G401.6 (cell line): Measurements from ENCODE around the gene FTCD.
A peak's percentile ranks its signal among the peaks of the same experiment; 100 is the strongest.
"Not testable (repeated sequence)": the region's sequence is repeated elsewhere in the genome, so short reads cannot be mapped to it uniquely, and the experiment has no call there.

ENCODE experiments used
- FAIRE-seq: peaks from 2 replicates; lab custom pipeline; 2012; peaks lifted over from hg19 to GRCh38; lab: Jason Lieb, UNC

The FTCD gene

DNA sequence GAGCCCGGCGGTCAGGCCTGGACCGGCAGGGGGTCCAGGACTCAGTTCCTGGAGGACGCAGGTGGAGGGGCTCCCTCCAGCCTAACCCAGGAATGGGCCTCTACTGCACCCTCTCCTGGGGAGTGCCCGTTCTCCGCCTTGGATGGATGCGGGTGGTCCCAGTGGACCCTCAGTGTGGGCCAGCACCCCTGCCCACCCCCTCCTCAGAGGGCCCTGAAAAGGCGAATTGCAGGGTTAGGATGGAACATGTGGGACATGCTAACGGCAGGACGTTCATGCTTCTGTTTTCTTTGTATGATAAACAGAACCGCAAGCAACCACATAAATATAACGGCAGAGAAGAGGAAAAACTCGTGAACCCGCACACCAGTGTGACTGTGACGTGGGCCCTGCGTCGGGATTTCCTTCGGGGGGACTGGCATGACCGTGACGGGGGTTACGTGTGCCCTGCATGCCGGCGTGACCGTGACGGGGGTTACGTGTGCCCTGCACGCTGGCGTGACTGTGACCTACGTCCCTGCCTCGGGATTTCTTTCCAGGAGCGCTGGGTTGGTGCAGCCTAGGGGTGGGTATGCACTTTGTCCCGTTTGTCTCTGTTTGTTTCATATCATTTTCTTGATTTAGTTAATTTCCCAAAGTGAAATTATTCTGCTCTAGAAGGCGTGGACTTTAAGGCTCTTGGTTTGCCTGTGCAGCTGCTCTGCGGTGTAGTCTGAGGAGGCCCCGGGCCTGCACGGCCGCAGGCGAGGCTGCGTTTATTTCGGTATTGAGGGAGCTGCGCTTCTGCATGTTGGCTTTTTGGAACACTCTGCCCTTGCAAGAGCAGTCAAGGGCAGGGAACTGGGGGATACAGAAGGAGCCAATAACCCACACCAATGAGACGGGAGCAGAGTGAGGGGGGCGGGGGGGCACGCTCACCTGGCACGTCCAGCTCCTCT, 3.1 kb downstream of the FTCD start:
- no peak for FAIRE-seq

- FAIRE-seq, result no peak
These were observed 4.0 kb downstream of the FTCD start for GRCh38 chr21:46151261-46151988.

DNA sequence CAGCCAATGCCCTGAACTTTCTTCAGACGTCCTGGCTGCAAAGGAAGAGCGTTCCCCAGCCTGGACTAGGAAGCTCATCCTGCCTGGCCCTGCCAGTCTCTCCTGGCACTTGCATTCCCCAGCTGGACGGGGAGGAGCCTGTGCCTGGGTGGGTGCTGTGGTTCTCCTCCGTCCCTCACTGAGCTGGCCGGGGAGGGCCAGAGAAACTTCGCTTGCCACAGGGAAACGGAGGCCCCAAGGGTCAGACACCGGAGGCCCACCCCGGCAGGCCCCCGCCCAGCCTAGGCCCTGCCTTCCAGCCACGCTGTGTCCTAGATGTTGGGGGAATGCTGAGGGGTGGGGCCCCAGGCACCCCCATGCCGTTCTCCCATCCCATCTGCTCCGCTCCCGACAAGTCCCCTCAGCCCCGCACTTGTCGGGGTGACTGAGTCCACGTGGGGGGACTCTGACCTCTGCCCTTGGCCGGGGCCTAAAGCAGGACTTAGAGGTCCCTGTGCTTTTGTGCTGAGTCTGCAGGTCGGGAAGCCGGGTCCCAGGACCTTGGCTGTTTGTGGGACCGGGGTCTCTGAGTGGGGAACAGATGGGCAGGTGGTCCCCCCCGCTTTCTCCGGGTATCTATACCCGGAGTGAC, 4.8 kb downstream of the FTCD start:
- FAIRE-seq, result no peak

DNA sequence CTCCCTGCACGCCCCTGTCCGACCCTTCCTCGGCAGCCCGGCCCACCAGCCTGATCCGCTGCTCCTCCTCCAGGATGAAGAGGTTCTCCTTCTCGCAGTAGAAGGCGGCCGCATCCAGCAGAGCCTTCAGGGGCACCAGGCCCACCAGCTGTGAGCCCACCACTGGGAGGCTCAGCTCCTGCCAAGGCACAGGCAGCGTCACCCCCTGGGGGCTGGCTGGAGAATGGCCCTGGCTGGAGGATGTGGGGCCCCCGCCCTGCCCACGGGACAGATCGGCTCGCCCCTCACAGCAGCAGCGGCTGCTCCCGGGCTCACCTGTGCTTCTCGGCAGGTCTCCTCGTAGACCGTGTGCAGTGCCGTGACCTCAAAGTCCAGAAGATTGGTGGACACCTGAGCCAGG, 5.3 kb downstream of the FTCD start:
- no peak for FAIRE-seq

DNA sequence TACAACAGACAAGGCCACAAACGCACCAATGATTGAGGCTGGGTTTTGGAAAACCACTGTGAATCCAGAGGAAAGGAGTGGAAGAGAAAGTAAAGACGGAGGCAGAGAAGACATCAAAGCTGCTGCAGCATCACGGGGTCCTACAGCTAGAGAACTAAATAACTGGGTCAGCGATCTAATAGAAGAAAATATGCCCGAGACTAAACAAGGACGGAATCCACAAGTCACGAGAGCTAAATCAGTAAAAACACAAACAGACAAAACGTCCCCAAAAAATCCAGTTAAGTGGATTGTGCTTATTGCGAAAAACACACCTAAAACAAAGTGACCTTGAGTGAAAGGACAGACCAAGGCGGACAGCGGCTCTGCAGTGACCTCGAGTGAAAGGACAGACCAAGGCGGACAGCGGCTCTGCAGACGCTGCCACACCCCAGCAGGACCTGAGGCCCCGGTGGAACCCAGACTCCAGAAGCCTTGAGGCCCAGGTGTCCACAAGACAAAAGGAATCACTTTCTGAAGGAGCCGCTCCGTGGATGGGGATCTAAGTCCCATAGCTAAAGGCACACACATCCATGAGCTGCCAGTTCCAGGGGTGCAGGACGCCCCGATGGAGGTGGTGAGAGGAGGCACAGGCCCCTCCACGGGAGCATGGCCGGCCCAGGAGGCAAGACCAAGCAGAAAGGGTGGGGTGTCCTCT, 6.0 kb downstream of the FTCD start:
- FAIRE-seq, result no peak

- FAIRE-seq, result no peak
These were observed 7.3 kb downstream of the FTCD start for GRCh38 chr21:46148106-46148505.

DNA sequence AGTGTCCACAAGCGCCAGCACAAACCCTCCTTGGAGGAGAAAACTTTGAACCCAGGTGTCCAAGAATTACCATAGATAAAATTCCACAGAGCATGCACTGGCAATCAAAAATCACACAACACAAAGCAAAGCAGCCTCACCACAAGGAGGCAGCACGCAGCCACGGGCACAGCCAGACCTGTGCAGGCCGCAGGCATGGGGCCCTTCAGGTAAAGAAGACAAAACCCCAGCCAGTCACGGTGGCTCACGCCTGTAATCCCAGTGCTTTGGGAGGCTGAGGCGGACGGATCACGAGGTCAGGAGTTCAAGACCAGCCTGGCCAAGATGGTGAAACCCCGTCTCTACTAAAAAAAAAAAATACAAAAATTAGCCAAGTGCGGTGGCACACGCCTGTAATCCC, 8.0 kb downstream of the FTCD start:
- peak; percentile 41 for FAIRE-seq

DNA sequence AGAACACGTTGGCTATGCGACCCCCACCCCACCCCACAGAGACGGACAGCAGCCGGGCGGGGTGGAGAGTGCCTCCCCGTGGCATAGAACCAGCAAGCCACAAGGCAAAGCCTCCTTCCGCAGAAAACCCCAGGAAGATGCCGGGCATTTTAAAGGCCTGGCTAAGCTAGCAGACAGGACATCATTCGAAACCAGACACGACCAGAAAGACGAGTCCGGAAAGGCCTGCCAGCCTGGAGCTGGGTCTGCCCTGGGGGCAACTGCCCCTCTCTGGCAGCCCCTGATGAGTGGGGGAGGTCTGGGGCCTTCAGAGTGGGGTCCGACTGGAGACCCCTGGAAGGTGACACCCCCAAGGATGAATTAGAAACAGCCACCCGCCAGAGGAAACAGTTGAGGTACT, 8.5 kb downstream of the FTCD start:
- no peak for FAIRE-seq

DNA sequence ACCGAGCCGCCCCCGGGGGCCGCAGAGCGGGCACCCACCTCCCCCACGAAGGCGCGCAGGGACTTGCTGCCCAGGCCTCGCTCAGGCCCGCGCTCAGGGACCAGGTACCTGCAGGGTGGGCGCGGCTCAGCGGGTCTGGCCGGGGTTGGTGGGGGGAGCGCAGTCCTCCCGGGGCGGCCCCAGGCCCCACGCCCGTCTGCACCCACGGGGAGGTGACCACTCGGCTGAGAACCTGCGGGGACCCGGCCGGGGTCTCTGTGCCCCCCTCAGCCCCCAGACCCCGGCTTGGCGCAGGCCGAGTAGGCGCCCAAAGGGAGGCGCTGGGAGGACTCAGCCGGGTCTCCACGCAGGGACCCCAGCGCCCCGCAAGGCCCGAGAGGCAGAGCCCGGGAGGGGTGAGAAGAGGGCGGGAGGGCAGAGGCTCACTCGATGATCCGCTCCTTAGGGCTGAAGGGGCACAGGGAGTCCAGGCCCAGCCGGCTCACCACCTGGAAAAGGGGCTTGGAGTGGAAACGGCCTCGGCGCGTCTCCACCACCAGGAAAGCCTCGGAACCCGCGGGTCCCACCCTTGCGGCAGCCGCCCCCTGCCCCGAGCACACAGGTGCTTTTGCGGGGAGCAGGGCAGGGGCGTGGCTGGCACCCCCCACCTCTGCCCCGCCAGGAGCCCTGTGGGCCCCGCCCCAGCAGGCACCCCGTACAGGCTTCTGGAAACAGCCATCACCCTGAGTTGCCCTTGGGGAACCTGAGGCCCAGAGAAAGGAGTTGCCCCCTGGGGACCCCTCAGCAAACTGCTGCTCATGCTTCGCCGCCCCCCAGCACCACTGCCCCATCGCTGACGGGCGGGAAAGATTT, 9.3 kb downstream of the FTCD start:
- no peak for FAIRE-seq

- FAIRE-seq, result no peak
These were observed 10.1 kb downstream of the FTCD start for GRCh38 chr21:46145159-46145839.

DNA sequence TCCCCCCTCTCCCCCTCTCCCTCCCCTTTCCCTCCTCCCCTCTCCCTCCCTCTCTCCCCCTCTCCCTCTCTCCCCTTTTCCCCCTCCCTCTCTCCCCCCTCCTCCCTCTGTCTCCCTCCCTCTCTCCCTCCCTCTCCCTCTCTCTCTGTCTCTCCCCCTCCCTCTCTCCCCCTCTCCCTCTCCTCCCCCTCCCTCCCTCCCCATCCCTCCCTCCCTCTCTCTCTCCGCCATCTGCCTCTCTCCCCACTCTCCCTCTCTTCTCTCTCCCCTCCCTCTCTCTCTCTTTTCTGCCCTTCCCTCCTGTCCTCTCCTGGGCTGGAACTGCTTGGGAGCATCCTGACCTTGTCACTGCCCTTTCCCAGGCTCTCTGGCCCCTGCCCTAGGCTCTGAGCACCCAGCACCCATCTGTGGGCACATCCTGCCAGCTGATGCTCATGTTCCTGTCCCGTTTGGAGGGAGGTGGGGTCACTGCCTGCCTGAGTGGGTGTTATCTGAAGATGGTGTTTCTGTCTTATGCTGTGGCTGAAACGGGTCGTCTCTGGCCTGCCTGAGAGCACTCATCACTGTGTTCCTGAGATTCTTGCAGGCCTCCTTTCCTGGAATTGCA, 10.8 kb downstream of the FTCD start:
- no peak for FAIRE-seq

DNA sequence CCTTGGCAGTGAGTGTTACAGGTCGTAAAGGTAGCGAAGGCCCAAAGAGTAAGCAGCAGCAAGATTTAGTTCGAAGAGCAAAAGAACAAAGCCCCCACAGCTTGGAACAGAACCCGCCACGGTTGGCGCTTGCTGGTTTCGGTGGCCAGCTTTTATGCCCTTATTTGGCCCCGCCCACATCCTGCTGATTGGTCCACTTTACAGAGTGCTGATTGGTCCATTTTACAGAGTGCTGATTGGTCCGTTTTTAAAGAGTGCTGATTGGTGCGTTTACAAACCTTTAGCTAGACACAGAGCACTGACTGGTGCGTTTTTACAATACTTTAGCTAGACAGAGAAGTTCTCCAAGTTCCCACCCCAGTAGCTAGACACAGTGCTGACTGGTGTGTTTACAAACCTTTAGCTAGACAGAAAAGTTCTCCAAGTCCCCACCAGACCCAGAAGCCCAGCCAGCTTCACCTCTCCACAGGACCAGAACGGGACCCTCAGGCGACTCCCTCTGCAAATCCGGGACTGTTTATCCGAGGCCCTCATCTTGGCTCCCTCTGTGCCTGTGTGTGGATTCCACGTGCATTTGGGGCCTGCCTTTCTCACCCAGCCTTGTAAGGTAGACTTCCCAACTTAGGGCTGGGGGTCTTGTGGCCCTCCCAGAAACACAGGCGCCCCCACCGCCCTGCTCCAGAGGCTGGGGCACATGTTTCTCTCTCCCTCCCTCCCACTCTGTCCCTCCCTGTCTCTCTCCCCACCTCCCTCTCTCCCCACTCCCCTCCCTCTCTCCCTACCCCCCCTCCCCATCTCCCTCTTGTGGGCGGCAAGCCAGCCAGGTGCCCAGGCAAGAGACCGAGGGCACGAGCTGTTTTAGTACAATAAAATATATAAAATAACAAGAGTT, 12.6 kb downstream of the FTCD start:
- no peak for FAIRE-seq

DNA sequence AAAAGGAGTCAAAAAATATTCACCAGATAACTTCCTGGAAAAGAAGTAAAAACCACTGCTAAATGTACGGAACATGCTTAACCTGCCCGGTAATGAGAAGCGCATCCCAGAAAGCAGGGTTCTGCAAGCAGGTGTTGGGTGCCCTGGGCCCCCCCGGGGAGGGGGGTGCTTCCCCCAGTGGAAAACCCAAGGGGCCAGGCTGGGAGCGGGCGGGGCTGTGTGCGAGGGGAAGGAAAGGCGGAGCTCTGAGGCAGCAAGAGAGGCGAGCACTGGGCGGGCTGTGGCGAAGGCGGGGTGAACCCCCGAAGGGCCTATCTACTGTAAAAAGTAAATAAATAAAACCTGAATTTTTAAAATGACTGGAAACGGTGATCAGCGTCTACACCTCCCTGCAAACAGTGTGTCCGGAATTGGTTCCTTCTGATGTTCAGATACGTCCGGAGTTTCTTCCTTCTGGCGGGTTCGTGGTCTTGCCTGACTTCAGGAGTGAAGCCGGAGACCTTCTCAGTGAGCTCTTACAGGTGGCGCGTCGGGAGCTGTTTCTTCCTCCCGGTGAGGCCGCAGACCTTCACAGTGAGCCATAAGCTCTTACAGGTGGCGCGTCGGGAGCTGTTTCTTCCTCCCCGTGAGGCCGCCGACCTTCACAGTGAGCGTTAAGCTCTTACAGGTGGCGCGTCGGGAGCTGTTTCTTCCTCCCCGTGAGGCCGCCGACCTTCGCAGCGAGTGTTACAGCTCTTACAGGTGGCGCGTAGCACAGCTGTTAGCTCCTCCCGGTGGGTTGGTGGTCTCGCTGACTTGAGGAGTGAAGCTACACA, 13.4 kb downstream of the FTCD start:
- FAIRE-seq, result no peak

DNA sequence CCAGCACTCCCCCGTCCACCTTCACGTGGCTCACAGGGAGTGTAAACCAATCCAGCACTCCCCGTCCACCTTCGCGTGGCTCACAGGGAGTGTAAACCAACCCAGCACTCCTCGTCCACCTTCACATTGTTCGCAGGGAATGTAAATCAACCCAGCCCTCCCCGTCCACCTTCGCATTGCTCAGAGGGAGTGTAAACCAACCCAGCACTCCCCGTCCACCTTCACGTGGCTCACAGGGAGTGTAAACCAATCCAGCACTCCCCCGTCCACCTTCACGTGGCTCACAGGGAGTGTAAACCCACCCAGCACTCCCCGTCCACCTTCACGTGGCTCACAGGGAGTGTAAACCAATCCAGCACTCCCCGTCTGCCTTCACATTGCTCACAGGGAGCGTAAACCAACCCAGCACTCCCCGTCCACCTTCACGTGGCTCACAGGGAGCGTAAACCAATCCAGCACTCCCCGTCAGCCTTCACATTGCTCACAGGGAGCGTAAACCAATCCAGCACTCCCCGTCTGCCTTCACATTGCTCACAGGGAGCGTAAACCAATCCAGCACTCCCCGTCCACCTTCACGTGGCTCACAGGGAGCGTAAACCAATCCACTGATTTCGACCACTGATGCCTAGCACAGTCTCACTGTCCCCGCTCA, 14.9 kb downstream of the FTCD start:
- not testable (repeated sequence) for FAIRE-seq

DNA sequence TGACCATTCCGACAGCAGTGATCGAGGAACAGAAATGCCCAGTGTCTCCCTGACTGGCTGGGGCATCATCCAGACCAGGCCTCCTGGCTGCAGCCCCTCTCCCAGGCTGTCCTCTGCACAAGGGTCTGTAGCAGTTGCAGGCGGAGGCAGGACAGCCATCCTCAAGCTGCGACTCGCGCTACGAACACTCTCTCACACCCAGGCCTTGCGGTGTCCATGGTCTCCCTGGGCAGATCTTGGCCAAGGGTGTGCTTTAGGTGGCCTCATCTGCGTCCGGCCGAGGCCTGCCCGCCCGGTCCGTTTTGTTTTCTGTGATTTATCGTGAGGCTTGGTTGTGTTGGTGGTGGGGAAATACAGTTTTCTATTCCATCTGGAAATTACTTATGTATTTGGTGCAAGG, 15.7 kb downstream of the FTCD start:
- no peak for FAIRE-seq

DNA sequence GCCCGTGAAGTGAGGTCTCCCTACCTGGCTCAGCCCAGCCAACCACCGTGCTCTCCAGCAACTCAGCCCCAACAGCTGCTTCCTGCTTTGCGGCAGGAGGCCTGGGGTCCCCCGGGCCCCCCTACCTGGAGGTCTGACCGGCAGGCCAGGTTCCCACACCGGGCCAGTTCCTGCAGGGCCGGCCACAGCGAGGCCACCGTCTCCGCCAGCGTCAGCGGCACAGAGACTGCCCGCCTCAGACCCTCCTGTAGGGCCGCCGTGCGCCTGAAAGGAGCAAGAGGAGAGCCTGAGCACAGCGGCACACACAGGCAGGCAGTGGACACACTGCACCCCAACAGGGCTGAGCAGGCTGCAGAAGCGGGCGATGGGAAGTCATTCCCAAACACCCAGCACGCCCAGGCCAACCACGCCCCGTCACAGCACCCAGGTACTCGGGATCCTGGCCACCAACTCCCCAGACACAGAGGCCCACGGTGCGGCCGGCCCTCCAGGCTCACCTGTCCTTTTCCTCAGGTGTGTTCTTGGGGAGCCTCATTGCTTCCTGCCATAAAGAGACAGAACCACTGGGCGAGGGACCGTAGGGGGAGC, 16.9 kb downstream of the FTCD start:
- no peak for FAIRE-seq

DNA sequence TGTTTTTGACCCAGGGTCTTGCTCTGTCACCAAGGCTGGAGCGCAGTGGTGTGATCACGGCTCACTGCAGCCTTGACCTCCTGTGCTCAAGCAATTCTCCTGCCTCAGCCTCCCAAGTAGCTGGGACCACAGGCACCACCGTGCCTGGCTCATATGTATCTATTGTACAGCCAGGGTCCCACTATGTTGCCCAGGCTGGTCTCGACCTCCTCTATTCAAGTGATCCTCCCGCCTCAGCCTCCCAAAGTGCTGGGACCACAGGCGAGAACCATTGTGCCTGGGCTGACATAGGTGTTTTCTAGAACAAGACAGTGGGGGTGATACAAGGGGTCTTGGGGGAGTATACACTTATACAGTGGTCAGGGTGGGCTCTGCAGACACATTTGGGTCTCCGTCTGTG, 17.5 kb downstream of the FTCD start:
- no peak for FAIRE-seq
